Pulmonary artery endothelial cell (primary cell): ENCODE results near the gene CRAMP1. TPM values are rescaled to one million over a fixed set of nuclear protein-coding genes. Genes with fewer than 3 reads are reported as not detected.

Source experiments
- DNase-seq: peaks from one replicate; pipeline ENCODE4 v3.0.0-alpha.2; 2011; ENCODE audit warnings: low read depth, low spot score
- total RNA-seq: library from RNA; depleted of rRNA; stranded (reverse); fragments of >200 nt; gene quantifications from 2 replicates; pipeline ENCODE4 v1.2.3, GENCODE V29; 2014

CRAMP1 gene
- total RNA-seq, 1 donor from 2014 or later, result 6.7 TPM

DNA sequence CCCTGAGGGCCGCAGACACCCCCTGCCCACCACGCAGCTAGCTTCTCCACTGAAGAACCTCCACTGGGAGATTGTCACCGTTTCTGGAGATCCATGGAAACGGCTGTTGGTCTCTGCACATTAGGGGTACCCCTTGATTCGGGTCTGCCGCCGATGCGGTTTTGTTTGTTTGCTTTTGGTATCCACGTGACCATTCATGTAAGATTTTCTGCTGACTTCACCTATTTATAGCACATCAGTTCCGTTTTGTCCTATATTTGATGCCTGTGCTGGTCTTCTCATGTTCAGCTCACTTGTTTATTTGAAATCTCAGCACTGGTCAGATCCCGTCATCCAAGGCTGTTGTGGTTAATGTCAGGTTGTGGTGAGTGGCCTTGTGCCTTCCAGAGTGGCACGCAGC lies 21.1 kb downstream of the CRAMP1 start:
- DNase-seq, result no peak

DNA sequence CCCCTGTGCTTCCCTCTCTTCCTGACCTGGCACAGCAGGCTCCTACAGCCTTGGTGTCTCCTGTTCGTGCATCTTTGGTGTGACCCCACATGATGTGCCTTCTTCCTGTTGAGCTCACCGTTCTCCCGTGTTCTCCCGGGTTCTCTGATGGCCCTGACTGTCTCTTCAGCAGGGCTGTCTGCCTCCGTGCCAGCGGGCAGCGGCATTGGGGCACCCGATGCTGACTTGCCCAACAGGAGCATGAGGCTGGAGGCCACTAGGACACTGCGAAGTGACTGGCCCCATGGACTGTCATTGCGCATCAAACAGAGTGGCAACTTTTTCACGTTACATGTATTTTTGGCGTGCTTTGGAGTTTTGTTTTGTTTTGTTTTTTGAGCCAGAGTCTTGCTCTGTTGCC lies 22.4 kb downstream of the CRAMP1 start:
- no peak for DNase-seq

DNA sequence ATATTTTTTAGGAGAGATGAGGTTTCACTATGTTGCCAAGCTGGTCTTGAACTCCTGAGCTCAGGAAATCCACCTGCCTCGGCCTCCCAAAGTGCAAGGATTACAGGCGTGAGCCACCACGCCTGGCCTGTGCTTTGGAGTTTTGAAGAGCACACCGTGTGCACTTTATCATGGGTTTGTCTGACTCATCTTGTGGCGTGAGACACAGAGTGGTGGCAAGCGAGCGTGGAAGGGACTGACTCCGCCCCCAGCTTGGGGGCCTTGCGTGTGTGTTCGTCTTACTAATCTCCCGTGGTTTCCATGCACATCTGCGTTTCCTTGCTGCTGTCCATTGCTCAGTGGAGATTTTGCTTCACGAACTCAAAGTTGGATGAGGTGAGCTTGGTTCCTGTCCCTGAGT lies 22.9 kb downstream of the CRAMP1 start:
- DNase-seq, result no peak

DNA sequence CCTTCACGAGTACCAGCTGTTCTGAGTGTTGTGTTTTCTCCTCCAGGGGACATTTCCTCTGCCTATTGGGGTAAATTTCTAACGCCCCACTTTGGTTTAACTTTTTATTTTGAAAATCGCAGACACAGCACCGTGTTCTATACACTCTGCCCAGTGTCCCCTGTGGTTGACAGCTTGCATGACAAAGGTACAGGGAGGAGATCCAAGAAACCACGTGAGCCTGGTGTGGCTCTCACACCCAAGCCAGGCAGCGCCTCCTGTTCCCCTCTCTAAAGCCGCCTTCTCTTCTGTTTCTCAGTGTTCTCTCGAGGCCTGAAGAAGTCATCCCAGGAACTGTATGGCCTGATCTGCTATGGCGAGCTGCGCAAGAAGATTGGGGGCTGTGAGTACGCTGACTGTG lies 25.4 kb downstream of the CRAMP1 start:
- DNase-seq, result no peak

DNA sequence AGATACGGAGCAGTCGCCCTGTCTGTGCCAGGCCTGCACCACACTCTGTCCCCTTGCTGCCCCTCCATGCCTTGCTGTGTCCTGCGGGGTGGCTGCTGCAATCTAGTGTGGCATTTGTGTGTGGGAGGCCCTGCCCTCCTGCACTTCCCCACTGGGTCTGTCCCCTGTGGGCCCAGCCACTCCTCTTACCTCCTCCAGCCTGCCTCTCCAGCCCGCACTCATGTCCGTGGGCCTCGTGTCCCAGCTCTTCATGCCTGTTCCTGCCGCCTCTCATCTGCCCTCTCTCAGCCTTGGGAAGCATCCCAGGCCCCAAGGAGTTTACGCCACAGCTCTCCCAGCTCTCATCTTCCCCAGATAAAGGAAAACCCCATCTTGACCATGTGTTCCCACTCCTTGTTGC lies 26.6 kb downstream of the CRAMP1 start:
- no peak for DNase-seq

DNA sequence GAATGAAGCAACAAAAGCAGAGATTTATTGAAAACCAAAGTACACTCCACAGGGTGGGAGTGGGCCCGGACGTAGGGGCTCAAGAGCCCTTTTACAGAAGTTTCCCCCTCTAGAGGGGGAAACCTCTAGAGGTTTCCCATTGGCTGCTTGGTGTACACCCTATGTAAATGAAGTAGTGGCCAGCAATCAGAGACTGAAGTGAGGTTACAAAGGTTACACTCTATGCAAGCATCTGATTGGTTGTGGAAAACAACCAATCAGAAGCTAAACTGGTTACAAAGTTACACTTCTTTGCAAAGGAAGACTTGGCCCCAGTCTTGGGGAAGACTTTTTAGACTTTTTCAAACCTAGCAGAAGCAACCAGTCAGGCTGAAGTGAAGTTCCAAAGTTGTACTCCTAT lies 27.1 kb downstream of the CRAMP1 start:
- DNase-seq, result no peak

DNA sequence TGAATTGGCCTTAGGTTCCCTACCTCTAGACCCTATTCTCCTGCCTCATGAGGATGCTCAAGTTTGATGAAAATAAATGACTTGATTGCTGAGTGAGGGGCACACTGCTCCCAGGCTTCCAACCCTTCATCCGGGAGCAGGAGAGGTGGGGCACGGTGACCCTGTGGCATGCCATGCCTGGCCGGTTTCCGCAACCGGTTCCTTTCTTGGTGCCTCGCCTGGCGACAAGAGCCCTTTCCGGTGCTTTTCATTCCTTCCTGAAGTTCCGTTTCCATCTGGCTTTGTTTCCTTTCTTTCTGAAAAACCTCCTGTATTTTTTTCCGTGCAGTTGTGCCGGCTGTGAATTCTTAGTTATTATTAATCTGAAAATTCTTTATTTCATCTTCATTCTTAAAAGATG lies 27.7 kb downstream of the CRAMP1 start:
- no peak for DNase-seq

DNA sequence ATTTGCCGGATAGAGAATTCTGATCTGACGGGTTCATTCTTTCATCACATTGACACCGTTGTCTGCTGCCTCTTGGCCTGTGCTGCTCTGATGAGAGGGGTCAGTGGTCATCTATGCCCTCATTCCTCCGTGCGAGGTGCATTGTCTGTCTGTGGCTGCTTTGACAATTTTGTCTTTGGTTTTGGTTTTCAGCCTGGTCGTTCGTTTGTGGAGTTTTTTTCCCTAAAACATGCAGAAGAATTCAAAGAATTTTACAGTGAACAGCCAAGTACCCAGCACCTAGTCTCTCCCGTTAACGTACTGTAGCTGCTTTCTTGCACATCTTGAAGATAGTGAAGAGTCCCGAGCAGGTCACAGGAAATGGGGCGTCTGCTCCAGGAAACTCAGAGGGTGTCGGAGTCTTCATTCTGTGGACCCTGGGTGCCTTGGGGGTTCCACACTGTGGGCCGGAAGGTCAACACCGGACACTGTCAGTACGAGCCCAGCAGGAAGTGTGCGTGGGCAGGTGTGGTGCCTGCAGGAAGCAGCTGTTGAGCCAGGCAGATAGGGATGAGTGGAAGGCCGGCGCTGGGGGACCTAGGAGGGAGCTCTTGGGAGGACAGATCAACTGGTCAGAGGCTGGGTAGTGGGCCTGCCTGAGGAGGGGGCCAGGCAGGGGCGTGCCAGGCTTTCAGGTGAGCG lies 28.2 kb downstream of the CRAMP1 start:
- no peak for DNase-seq

DNA sequence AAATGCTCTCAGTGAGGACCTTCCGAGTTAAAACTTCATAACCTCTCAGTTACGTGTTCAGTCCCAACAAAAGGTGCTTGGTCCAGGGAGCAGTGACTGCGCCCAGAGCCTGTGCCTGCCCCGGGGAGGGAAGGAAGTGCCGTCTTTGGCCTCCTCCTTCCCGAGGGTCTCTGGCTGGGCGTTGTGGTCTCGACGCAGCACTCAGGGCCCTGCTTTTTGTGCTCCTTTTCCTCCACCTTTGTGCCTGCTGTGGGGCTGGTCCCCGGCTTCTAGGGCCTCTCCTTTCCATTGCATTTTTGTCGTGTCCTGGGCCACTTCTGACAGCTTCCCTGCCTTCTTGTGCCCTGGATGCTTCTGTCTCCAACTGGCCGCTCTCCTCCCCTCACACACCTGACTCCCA lies 29.1 kb downstream of the CRAMP1 start:
- no peak for DNase-seq

DNA sequence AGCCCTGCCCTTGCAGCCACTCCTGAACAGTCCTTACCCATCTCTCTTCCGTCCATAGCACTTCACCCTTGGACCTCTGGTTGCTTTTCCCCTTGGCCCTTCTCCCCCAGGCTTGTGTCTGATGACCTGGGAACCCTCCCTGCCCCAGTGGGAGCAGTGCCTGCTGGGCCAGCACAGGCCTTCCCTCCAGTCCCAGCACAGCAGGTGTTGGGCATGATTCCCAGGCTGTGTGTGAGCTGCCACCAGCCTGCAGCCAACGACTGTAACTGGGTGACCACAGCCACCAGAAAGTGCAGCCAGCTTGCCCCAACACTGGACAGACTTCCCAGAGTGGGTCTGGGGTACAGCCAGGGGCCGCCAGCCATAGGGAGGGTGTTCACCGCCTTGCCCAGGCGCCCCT lies 30.0 kb downstream of the CRAMP1 start:
- no peak for DNase-seq

DNA sequence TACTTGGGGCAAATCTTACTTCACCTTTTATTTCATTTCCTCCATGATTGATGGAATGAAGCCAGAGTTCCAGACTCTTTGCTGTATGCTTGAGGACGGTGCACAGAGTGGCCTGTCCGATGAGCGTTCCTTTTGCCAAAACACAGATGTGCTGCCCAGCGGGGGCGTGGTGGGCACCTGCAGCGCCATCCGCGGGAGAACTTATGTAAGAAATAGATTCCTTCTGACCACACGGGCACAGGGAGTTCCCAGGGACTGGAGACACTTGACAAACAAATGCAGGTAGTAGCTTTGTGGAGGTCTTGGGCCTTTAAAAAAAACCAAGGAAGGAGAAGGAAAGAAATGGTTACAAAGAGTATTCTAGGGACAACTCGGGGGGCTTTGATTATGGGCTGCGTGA lies 30.6 kb downstream of the CRAMP1 start:
- no peak for DNase-seq

DNA sequence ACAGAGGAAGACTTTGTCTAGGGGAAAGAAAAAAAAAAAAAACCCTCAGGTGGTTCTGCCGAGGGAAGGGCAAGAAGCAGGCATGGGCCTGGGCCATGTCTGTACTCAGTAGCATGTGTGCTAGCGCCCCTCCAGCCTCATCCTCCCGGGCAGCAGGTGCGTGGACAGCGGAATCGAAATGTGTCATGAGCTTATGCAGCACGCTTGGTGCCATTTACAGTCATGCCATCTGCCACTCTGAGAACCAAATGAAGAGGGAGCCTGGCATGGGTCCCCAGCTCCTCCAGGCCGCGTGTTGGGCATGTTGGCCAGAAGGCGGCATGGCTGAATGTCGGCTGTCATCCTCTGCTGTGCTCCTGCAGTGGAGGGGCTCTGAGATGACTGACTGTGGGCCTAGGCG lies 31.4 kb downstream of the CRAMP1 start:
- DNase-seq, result no peak

DNA sequence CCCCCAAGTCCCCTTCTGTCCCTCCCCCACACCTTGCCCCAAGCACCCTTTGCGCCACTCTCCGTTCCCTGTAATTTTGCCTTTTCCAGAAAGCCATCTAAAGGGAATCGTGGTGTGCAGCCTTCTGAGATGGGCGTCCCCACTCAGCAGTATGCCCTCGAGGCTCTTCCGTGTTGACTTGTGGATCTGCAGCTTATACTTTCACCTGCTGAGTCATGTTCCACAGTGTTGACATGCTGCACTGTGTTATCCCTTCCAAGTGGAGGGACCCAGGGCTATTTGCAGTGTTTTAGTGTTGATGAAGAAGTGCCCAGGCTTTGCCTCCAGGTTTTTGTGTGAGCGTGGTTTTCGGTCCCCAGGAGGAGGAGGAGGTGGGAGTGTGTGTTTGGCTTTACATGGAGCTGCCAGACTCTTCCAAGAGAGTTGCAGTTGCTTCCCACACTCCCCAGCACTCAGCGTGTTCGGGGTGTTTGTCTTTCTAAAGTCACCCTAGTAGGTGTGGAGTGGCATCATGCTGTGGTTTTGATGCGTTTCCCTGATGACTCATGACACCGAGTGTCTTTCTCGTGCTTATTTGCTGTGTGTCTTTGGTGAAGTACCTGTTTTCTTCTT lies 33.9 kb downstream of the CRAMP1 start:
- DNase-seq, result no peak

DNA sequence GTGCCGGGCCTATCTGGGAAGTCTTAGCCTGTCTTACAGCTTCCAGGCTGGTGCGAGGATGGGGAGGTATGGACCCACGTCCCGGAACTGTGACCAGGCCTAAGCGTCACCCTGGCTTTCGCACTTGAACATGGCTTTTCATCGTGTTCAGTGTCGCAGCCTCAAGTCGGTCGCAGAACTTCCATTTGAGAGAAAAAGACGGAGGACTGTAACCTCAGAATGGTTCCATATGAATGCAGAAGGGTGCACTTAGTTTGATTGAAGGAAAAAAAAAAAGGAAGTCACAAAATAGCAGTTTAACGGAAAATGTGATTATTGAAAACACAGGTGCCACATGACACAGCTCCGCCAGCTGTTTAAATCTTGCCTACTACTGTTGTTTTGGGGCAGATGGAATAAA lies 35.7 kb downstream of the CRAMP1 start:
- no peak for DNase-seq

DNA sequence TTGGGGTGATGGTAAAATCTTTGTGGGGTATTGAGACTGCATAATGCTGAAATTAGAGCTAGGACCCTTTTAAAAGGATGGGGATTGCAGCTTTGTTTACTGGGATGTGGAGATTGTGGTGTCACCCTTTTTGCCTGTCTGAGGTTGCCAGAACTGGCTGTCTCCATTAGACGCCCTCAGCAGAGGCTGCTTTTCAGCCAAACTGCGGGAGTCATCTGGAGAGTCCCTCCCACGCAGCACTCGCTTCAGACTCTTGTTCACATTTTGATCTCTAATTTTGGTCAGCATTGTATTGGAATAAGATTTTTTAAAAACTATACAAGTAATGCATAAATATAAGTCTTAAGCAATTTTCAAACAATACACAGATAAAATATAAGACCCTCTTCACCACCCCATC lies 38.0 kb downstream of the CRAMP1 start:
- no peak for DNase-seq

DNA sequence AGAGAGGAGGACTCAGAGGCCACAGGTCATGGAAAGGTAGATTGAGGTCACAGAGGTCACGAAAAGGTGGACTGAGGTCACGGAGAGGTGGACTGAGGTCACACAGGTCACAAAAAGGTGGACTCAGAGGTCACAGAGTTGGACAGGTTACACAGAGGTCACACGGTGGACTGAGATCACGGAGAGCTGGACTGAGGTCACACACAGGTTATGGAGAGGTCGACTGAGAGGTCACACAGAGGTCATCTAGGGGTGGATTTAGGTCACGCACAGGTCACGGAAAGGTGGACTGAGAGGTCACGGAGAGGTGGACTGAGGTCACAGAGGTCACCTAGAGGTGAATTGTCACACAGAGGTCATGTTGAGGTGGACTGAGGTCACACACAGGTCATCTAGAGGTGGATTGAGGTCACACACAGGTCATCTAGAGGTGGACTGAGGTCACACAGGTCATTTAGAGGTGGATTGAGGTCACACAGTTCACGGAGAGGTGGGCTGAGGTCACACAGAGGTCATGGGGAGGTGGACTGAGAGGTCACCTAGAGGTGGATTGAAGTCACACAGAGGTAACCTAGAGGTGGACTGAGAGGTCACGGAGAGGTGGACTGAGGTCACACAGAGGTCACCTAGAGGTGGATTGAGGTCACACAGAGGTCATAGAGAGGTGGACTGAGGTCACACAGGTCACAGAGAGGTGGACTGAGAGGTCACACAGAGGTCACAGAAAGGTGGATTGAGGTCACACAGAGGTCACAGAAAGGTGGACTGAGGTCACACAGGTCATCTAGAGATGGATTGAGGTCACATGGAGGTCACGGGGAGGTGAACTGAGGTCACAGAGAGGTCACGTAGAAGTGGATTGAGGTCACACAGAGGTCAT lies 39.2 kb downstream of the CRAMP1 start:
- no peak for DNase-seq

DNA sequence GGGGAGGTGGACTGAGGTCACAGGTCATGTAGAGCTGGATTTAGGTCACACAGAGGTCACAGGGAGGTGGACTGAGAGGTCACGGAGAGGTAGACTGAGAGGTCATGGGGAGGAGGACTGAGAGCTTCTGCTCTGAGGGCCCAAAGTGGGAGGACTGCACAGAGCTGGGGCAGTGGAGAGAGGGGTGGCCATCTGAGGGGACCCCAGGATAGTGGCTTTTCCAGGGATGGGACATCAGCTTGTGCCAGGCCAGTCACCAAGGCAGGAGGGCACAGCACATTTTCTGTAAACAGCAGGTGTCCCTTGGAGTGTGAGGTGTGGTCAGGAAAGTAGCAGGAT lies 39.8 kb downstream of the CRAMP1 start:
- no peak for DNase-seq

DNA sequence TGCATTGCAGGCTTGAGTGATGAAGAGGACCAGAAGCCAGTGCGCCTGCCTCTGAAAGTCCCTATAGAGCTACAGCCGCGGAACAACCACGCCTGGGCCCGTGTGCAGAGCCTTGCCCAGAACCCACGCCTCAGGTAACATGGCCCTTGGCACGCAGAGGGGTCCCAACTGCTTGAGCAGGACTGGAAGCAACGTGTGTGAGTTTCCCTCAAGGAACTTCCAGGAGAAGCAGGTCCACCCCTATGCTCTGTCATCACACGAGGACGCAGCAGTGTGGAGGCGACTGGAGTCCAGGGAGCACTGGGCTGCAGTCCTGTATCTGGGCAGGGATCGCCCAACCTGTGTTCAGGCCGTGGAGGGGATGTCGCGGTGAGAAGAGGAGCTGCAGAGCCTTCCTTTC lies 40.9 kb downstream of the CRAMP1 start:
- no peak for DNase-seq

DNA sequence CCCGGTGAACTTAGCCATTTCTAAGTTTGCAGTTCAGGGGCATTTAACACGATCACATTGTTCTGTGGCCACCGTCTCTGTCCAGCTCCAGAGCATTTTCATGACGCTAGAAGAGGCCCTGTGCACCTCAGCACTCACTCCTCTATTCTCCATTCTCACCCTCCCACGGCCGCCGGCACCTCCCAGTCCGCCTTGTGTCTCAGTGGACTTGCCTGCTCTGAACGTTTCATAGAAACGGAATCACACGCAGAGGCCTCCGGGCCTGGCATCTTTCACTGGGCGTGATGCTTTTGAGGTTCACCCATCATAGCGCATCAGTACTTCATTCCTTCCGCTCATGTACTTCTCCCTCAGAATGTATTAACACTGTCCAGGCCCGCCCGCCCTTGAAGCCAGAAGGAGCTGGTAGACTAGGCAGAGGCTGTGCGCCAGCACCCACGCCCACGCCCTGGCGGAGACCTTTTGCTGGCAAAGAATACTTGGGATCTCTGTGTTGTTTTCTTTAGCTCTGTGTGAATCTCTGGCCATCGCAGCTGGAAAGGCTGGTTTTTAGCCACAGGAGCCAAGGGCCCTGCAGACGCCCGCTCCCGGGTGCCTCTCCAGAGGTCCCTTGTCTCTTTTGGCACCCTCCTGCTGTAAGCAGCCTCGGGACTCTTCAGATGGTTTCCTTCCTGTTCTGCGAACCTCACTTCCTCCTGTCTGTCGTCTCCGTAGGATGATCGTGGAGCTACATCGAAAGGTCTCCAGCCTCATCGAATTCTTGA lies 42.5 kb downstream of the CRAMP1 start:
- DNase-seq, result no peak

DNA sequence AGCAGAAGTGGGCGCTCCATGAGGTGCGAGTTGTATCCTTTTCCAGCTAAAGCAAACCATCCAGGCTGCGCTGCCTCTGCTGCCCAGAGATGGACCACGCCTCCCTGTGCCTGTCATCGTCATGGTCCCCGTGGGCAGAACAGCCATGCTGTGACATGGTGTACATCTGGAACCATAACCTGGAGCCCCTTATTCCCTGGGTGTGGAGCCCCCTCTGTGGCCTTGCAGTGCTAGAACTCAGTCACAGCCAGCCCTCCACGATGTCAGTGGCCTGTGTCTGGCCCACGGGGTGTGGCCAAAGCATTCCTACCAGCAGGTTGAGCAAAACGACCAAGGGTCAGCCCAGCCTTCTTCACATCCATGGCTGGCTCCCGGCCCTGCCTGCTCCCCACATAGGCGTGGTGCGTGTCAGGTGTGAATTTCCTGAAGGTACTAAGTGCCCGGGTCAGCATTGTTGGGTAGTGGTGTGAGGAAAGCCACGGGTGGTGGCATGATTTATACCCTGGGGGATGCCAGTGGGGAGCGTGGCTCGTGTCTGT lies 43.2 kb downstream of the CRAMP1 start:
- DNase-seq, result no peak

DNA sequence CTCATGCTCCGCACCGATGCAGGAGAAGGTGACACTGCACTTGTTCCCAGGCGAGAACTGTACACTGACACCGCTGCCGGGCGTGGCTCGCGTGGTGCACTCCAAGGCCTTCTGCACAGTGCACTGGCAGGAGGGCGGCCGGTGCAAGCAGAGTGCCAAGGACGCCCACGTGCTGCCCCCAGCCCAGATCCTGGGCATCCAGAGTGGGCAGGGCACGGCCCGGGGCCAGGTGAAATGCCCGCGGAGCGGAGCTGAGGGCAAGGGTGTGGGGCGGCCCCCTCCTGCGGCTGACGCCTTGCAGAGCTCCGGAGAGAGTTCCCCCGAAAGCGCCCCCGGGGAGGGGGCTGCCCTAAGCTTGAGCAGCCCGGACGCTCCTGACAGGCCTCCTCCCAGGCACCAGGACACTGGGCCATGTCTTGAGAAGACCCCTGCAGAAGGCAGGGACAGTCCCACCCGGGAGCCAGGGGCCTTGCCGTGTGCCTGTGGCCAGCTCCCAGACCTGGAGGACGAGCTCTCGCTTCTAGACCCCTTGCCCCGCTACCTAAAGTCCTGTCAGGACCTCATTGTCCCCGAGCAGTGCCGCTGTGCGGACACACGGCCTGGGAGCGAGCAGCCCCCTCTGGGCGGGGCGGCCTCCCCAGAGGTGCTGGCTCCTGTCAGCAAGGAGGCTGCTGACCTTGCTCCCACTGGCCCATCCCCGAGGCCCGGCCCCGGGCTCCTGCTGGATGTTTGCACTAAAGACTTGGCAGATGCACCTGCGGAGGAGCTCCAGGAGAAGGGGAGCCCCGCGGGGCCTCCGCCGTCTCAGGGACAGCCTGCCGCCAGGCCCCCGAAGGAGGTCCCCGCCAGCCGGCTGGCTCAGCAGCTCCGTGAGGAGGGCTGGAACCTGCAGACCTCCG lies 44.0 kb downstream of the CRAMP1 start:
- no peak for DNase-seq
